NT2/D1 (cell line): Measurements from ENCODE around the gene FOXP4.

Experiments
- SUZ12 ChIP-seq: IDR thresholded peaks from 2 replicates; pipeline ENCODE4 v1.6.1; 2011; ENCODE audit not compliant: insufficient read length, insufficient read depth; ENCODE audit errors: extremely low read depth
- YY1 ChIP-seq: IDR thresholded peaks from 2 replicates; pipeline ENCODE4 v1.6.1; 2011; ENCODE audit not compliant: insufficient read length, insufficient read depth
- ZNF274 ChIP-seq: IDR thresholded peaks from 2 replicates; pipeline ENCODE4 v1.6.1; 2011; ENCODE audit warnings: mild to moderate bottlenecking, low read depth, low read length

GRCh38 chr6:41602864-41603608 lies 56.9 kb downstream of the FOXP4 start:
- no peak for TF ChIP-seq ZNF274
- TF ChIP-seq SUZ12 = no peak
- no peak for TF ChIP-seq YY1
